NOMO-1 (cell line): ENCODE data around the gene PLAC8L1.
"Not testable (repeated sequence)": the region's sequence is repeated elsewhere in the genome, so short reads cannot be mapped to it uniquely, and the experiment has no call there.

ENCODE experiments used
- DNase-seq, 2 experiments: peaks; one replicate each; lab custom pipeline; 2025; ENCODE audit not compliant: unreplicated experiment in 2 of 2; lab: John Stamatoyannopoulos, UW

Gene PLAC8L1

GRCh38 chr5:146105477-146105876, at the start of gene PLAC8L1:
PLAC8L1 (minus strand) TSS chr5:146105577; CDS start chr5:146104311, 1,266 bp downstream.
- no peak for DNase-seq

GRCh38 chr5:146151970-146152369, 46.6 kb upstream of the PLAC8L1 start:
- DNase-seq: peak in 1 of 2 experiments; percentile 24

GRCh38 chr5:146137967-146138403, 32.6 kb upstream of the PLAC8L1 start:
- DNase-seq: no peak

- DNase-seq: peak; percentile 9 to 18
Observed at GRCh38 chr5:146130440-146131045, 25.2 kb upstream of the PLAC8L1 start.

- no peak for DNase-seq
Observed at GRCh38 chr5:146126068-146126467, 20.7 kb upstream of the PLAC8L1 start.

- no peak for DNase-seq
Observed at GRCh38 chr5:146124580-146124979, 19.2 kb upstream of the PLAC8L1 start.

- DNase-seq: not testable (repeated sequence)
Observed at GRCh38 chr5:146121451-146121850, 16.1 kb upstream of the PLAC8L1 start.

- no peak for DNase-seq
Observed at GRCh38 chr5:146118322-146118721, 12.9 kb upstream of the PLAC8L1 start.

- not testable (repeated sequence) for DNase-seq
Observed at GRCh38 chr5:146117216-146117615, 11.8 kb upstream of the PLAC8L1 start.

- DNase-seq: no peak
Observed at GRCh38 chr5:146116361-146116760, 11.0 kb upstream of the PLAC8L1 start.

- DNase-seq: no peak
Observed at GRCh38 chr5:146112476-146112875, 7.1 kb upstream of the PLAC8L1 start.

- DNase-seq: no peak
Observed at GRCh38 chr5:146111409-146111808, 6.0 kb upstream of the PLAC8L1 start.

- no peak for DNase-seq
Observed at GRCh38 chr5:146109379-146109778, 4.0 kb upstream of the PLAC8L1 start.

GRCh38 chr5:146108870-146109269, 3.5 kb upstream of the PLAC8L1 start:
- DNase-seq: not testable (repeated sequence)

GRCh38 chr5:146107901-146108300, 2.5 kb upstream of the PLAC8L1 start:
- DNase-seq: no peak

- DNase-seq: peak in 1 of 2 experiments; percentile 10
Observed at GRCh38 chr5:146103594-146103993, 1.8 kb downstream of the PLAC8L1 start.

- no peak for DNase-seq
Observed at GRCh38 chr5:146101646-146102045, 3.7 kb downstream of the PLAC8L1 start.

- DNase-seq: no peak
Observed at GRCh38 chr5:146098047-146098446, 7.3 kb downstream of the PLAC8L1 start.

GRCh38 chr5:146091881-146092280, 13.5 kb downstream of the PLAC8L1 start:
- no peak for DNase-seq

GRCh38 chr5:146089287-146089686, 16.1 kb downstream of the PLAC8L1 start:
- no peak for DNase-seq

- DNase-seq: no peak
Observed at GRCh38 chr5:146088098-146088497, 17.3 kb downstream of the PLAC8L1 start.

- no peak for DNase-seq
Observed at GRCh38 chr5:146084376-146084775, 21.0 kb downstream of the PLAC8L1 start.

- DNase-seq: no peak
Observed at GRCh38 chr5:146082798-146083197, 22.6 kb downstream of the PLAC8L1 start.
